Activated CD8-positive, alpha-beta T cell treated with anti-CD3 and anti-CD28 coated beads for 36 hours (primary cell): ENCODE measurements around the gene AGPAT4. TPM values are rescaled to one million over a fixed set of nuclear protein-coding genes. Genes with fewer than 3 reads are reported as not detected.

Experiments used
- ATAC-seq: fragments of 200-7000 bp; cut with Tn5 transposase; one replicate; pipeline ENCODE4 v1.10.0; 2021; ENCODE audit warnings: mild to moderate bottlenecking, moderate library complexity
- CTCF ChIA-PET: fragments of 350-600 bp; sonication (Branson Sonifier 250); formaldehyde crosslinking; loops from one replicate; lab custom pipeline; 2021; ENCODE audit warnings: antibody characterized with exemption; lab: Charles Lee
- POLR2A ChIA-PET: fragments of 350-600 bp; sonication (Branson Sonifier 250); formaldehyde crosslinking; loops from one replicate; lab custom pipeline; 2021; ENCODE audit warnings: antibody characterized with exemption; lab: Charles Lee
- DNase-seq: peaks from one replicate; pipeline ENCODE4 v3.0.0-alpha.2; 2020
- H3K27ac Mint-ChIP-seq: one replicate; pipeline ENCODE4 v1.8.0; 2021; ENCODE audit warnings: mild to moderate bottlenecking, mixed read lengths
- H3K27me3 Mint-ChIP-seq: one replicate; pipeline ENCODE4 v1.8.0; 2021; ENCODE audit warnings: mixed read lengths
- H3K36me3 Mint-ChIP-seq: one replicate; pipeline ENCODE4 v1.8.0; 2021; ENCODE audit warnings: low read depth, mixed read lengths
- H3K4me1 Mint-ChIP-seq: one replicate; pipeline ENCODE4 v1.8.0; 2021; ENCODE audit warnings: low read depth, mixed read lengths
- H3K4me3 Mint-ChIP-seq: one replicate; pipeline ENCODE4 v1.8.0; 2021; ENCODE audit warnings: mild to moderate bottlenecking, moderate library complexity, mixed read lengths
- H3K9me3 Mint-ChIP-seq: one replicate; pipeline ENCODE4 v1.8.0; 2021; ENCODE audit warnings: mixed read lengths
- CTCF ChIP-seq: fragments of 200-600 bp; IDR thresholded peaks from one replicate; pipeline ENCODE4 v1.8.0; 2022; ENCODE audit warnings: antibody characterized with exemption, mild to moderate bottlenecking
- intact Hi-C: fragments of 100-400 bp; cut with micrococcal nuclease; formaldehyde crosslinking; loops from one replicate; pipeline ENCODE4 v1.10.0; 2022
- total RNA-seq, 2 experiments: library from RNA; stranded (reverse); gene quantifications; one replicate each; pipeline ENCODE4 v1.2.3, GENCODE V29; 2021

AGPAT4 gene
- total RNA-seq, 2 experiments from 2014 or later = 3.5 to 4.7 TPM

- ChIA-PET POLR2A (no interaction called here), CTCF (interaction anchor here (1.8 to 2.0 kb wide), 2 partner anchors 9 to 261 kb away, joined by 6 to 7 read pairs; no protein-coding TSS in a partner anchor)
- H3K27ac Mint-ChIP-seq = peak overlapping the region; percentile 31
- no peak overlapping the region for H3K4me3 Mint-ChIP-seq
- peaks cover 18% of the 10 kb centered on the region for H3K4me1 Mint-ChIP-seq
- H3K9me3 Mint-ChIP-seq = no peaks in the 10 kb centered on the region
- intact Hi-C loops = loop anchor here (10.0 kb wide), 1 partner anchor 175 kb away; no protein-coding TSS in a partner anchor
- no peak for TF ChIP-seq CTCF
- H3K36me3 Mint-ChIP-seq = peaks cover 63% of the 10 kb centered on the region
- no peaks in the 10 kb centered on the region for H3K27me3 Mint-ChIP-seq
- ATAC-seq (no peak), DNase-seq (no peak)
These were observed 163.7 kb downstream of the AGPAT4 start for GRCh38 chr6:161110028-161110779.

- intact Hi-C loops = no loop called here
- no peaks in the 10 kb centered on the region for H3K27me3 Mint-ChIP-seq
- DNase-seq = no peak
- H3K27ac Mint-ChIP-seq = no peak overlapping the region
- H3K4me3 Mint-ChIP-seq = no peak overlapping the region
- CTCF ChIA-PET = no interaction called here
- POLR2A ChIA-PET = no interaction called here
- TF ChIP-seq CTCF = no peak
- peaks cover 20% of the 10 kb centered on the region for H3K4me1 Mint-ChIP-seq
- H3K36me3 Mint-ChIP-seq = peaks cover 64% of the 10 kb centered on the region
- ATAC-seq = no peak
- H3K9me3 Mint-ChIP-seq = no peaks in the 10 kb centered on the region
These were observed 164.5 kb downstream of the AGPAT4 start for GRCh38 chr6:161109366-161109765.

GRCh38 chr6:161108916-161109315 lies 164.9 kb downstream of the AGPAT4 start:
- peak overlapping the region; percentile 29 for H3K27ac Mint-ChIP-seq
- CTCF ChIA-PET = interaction anchor here (1.9 kb wide), 1 partner anchor 262 kb away, joined by 5 read pairs; no protein-coding TSS in a partner anchor
- no peak for TF ChIP-seq CTCF
- H3K4me3 Mint-ChIP-seq = no peak overlapping the region
- no peak for DNase-seq
- no peaks in the 10 kb centered on the region for H3K9me3 Mint-ChIP-seq
- no peaks in the 10 kb centered on the region for H3K27me3 Mint-ChIP-seq
- POLR2A ChIA-PET = no interaction called here
- no peak for ATAC-seq
- peaks cover 20% of the 10 kb centered on the region for H3K4me1 Mint-ChIP-seq
- intact Hi-C loops = no loop called here
- H3K36me3 Mint-ChIP-seq = peaks cover 65% of the 10 kb centered on the region

DNA sequence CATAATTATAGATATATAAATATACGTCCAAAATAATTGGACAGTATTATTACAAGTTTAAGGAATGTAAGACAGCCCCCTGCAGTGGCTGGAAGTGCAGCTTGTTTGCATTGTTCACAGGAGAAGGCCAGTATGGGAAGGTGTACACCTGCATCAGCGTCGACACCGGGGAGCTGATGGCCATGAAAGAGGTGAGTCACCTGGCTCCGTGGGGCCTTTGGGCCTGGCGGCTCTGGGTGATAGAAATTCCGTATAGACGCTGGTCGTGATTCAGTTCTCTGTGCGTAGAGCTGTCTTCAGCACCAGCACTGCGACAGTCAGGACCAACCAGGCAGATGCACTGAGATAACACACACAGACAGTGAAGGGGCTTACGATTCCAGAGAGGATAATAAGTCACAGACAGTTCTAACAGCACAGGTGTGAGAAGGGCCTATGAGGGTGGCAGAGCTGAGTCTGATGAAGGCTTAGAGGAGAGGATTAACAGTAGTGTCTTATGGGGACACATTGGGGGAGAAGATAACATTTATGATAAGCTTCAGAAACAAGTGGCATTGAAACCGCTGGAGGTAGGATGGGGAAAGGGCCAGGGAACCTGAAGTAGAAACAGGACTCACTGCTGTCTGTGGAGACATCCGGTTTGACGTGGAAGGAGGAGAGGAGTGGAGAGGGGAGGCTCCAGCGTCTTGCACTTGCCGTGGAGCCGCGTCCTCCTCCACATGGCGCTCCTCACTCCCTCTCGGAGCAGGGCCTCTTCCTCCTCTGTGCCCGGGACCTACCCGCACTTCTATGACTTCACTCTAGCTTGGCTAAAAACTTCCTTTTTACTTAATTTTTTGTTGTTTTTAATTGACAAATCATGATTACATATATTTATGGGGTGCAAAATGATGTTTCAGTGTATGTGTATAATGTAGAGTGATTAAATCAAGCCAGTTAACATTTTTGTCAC lies 165.8 kb downstream of the AGPAT4 start:
- ATAC-seq (no peak), DNase-seq (no peak)
- Mint-ChIP-seq H3K4me3 (no peak overlapping the region), H3K27ac (no peak overlapping the region), H3K4me1 (peaks cover 20% of the 10 kb centered on the region), H3K27me3 (no peaks in the 10 kb centered on the region), H3K9me3 (no peaks in the 10 kb centered on the region), H3K36me3 (peaks cover 69% of the 10 kb centered on the region)
- CTCF ChIA-PET = interaction anchor here (1.9 kb wide), 1 partner anchor 263 kb away, joined by 5 read pairs; no protein-coding TSS in a partner anchor
- POLR2A ChIA-PET = no interaction called here
- intact Hi-C loops = no loop called here
- no peak for TF ChIP-seq CTCF
